Right atrium auricular region (tissue), 2 donors: ENCODE results near the gene SPPL2B. TPM values are rescaled to one million over a fixed set of nuclear protein-coding genes. Genes with fewer than 3 reads are reported as not detected.

Experiments used
- DNase-seq: peaks from one replicate; pipeline ENCODE4 v3.0.0-alpha.2; 2019; ENCODE audit warnings: low spot score
- H3K27ac ChIP-seq, 2 donors: fragments of 200-600 bp; sonication (generic); 1 replicate in 1 of 2; 2 replicates in 1 of 2; pipeline ENCODE4 v1.5.1; 2016 to 2019
- H3K27me3 ChIP-seq, 2 donors: fragments of 200-600 bp; sonication (generic); one replicate each; pipeline versions ENCODE4 v1.5.1 to v1.6.0; 2017 to 2019
- H3K36me3 ChIP-seq: fragments of 200-600 bp; sonication (generic); one replicate; pipeline ENCODE4 v1.5.1; 2016
- H3K4me1 ChIP-seq, 2 donors: fragments of 200-600 bp; sonication (generic); one replicate each; pipeline versions ENCODE4 v1.5.1 to v1.6.0; 2017 to 2019
- H3K4me3 ChIP-seq, 2 donors: fragments of 200-600 bp; sonication (generic); 1 replicate in 1 of 2; 2 replicates in 1 of 2; pipeline ENCODE4 v1.5.1; 2017 to 2019; ENCODE audit warnings: mild to moderate bottlenecking in 1 of 2, moderate library complexity in 1 of 2
- H3K9me3 ChIP-seq, 2 donors: fragments of 200-600 bp; sonication (generic); one replicate each; pipeline ENCODE4 v1.5.1; 2019
- CTCF ChIP-seq, 2 donors: fragments of 200-600 bp; sonication (generic); IDR thresholded peaks; one replicate each; pipeline ENCODE4 v1.5.1; 2019; ENCODE audit warnings: antibody characterized with exemption in 2 of 2
- total RNA-seq, 2 donors: library from RNA; depleted of rRNA; stranded (reverse); fragments of >200 nt; gene quantifications; one replicate each; pipeline ENCODE4 v1.1.0, GENCODE V29; 2016

Gene SPPL2B
- total RNA-seq, 2 donors from 2014 or later = 16.7 to 19.8 TPM

GRCh38 chr19:2359992-2360685 lies 31.7 kb downstream of the SPPL2B start, which contains the start of gene TMPRSS9:
TSS of gene TMPRSS9 (plus strand) at chr19:2360265. CDS start at chr19:2389786, 29,521 bp downstream.
- H3K27ac ChIP-seq = no peak within 1 kb of the TSS
- H3K9me3 ChIP-seq = no peaks in the 10 kb centered on the region
- no peaks in the 10 kb centered on the region for H3K36me3 ChIP-seq
- no peak for TF ChIP-seq CTCF (IDR thresholded peaks at IDR 0.05)
- H3K4me1 ChIP-seq = peaks cover 0 to 5% of the 10 kb centered on the region in 2 donors
- no peak within 1 kb of the TSS for H3K4me3 ChIP-seq
- DNase-seq = no peak
- peaks cover 0 to 7% of the 10 kb centered on the region in 2 donors for H3K27me3 ChIP-seq

GRCh38 chr19:2360833-2361232 lies 32.3 kb downstream of the SPPL2B start:
- Histone ChIP-seq H3K9me3 (no peaks in the 10 kb centered on the region), H3K27ac (no peak overlapping the region), H3K4me3 (no peak overlapping the region), H3K27me3 (peaks cover 0 to 7% of the 10 kb centered on the region in 2 donors), H3K36me3 (no peaks in the 10 kb centered on the region), H3K4me1 (peaks cover 0 to 5% of the 10 kb centered on the region in 2 donors)
- DNase-seq = no peak
- no peak for TF ChIP-seq CTCF (IDR thresholded peaks at IDR 0.05)

DNA sequence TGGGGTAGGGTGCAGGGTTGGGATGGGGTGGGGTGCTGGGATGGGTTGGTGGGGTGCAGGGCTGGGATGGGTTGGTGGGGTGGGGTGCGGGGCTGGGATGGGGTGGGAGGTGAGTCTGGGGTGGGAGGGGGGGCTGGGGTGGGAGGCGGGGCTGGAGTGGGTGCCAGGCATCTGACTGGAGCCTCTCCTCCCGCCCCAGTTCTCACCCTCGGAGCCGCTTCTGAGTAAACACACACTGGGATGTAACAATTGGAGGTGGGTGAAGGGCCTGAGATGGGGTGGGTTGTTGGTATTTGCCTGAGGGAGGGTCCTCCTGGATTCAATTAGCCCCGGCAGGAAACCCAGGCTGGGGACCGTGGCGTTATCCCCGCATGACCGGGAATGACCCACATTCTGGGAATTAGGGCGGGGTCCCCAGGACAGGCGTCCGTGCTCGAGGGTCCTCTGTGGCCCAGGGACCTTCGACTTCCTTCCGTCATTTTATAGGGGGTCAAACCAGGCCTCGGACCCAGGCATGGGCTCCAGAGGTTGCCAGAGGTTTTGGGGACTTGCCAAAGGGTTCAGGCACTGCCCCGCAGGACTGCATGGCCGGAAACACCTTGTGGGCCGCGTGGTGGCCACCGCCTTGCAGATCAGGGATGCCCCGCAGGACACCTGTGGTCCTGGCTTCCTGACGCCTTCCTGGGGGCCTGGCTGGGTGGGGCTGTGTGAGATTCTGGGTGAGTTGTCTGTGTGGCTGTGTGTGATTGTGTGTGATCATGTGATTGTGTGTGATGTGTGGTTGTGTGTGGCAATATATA lies 33.0 kb downstream of the SPPL2B start:
- Histone ChIP-seq H3K27me3 (peaks cover 0 to 7% of the 10 kb centered on the region in 2 donors), H3K4me3 (no peak overlapping the region), H3K4me1 (peaks cover 0 to 5% of the 10 kb centered on the region in 2 donors), H3K27ac (no peak overlapping the region), H3K36me3 (no peaks in the 10 kb centered on the region), H3K9me3 (no peaks in the 10 kb centered on the region)
- DNase-seq = no peak
- no peak for TF ChIP-seq CTCF (IDR thresholded peaks at IDR 0.05)

GRCh38 chr19:2362046-2362969 lies 33.8 kb downstream of the SPPL2B start:
- Histone ChIP-seq H3K36me3 (no peaks in the 10 kb centered on the region), H3K27ac (no peak overlapping the region), H3K4me3 (no peak overlapping the region), H3K27me3 (peaks cover 0 to 7% of the 10 kb centered on the region in 2 donors), H3K4me1 (peaks cover 0 to 5% of the 10 kb centered on the region in 2 donors), H3K9me3 (no peaks in the 10 kb centered on the region)
- TF ChIP-seq CTCF (IDR thresholded peaks at IDR 0.05) = no peak
- DNase-seq = no peak

GRCh38 chr19:2362970-2363300 lies 34.5 kb downstream of the SPPL2B start:
- Histone ChIP-seq H3K27me3 (peaks cover 0 to 7% of the 10 kb centered on the region in 2 donors), H3K4me1 (peaks cover 0 to 5% of the 10 kb centered on the region in 2 donors), H3K36me3 (no peaks in the 10 kb centered on the region), H3K4me3 (no peak overlapping the region), H3K9me3 (no peaks in the 10 kb centered on the region), H3K27ac (no peak overlapping the region)
- no peak for DNase-seq
- no peak for TF ChIP-seq CTCF (IDR thresholded peaks at IDR 0.05)
